Mucosa of stomach (tissue), 1 donor: ENCODE results near the gene SEMA4A.

Experiments
- H3K27me3 ChIP-seq: one replicate; pipeline ENCODE4 v1.7.0; 2013; ENCODE audit warnings: mild to moderate bottlenecking, low read length; ENCODE audit not compliant: control insufficient read depth, insufficient read depth
- H3K36me3 ChIP-seq: one replicate; pipeline ENCODE4 v1.7.0; 2013; ENCODE audit warnings: low read length; ENCODE audit not compliant: control insufficient read depth, insufficient read depth
- H3K4me1 ChIP-seq: one replicate; pipeline ENCODE4 v1.7.0; 2013; ENCODE audit warnings: mild to moderate bottlenecking, low read length; ENCODE audit not compliant: control insufficient read depth, insufficient read depth
- H3K4me3 ChIP-seq: one replicate; pipeline ENCODE4 v1.7.0; 2013; ENCODE audit warnings: low read length
- H3K9ac ChIP-seq: one replicate; pipeline ENCODE4 v1.7.0; 2013; ENCODE audit warnings: mild to moderate bottlenecking, low read length, moderate library complexity
- H3K9me3 ChIP-seq: one replicate; pipeline ENCODE4 v1.7.0; 2013; ENCODE audit warnings: mild to moderate bottlenecking, low read length, moderate library complexity; ENCODE audit not compliant: control insufficient read depth
- donor health status: Pancreatic carcinoma.

The SEMA4A gene

GRCh38 chr1:156153362-156153761 is at the start of gene SEMA4A:
SEMA4A (plus strand) TSS chr1:156153585; CDS start chr1:156154579, 994 bp downstream.
- H3K9ac ChIP-seq, result peak within 1 kb of the TSS; percentile 36
- no peaks in the 10 kb centered on the region for H3K36me3 ChIP-seq
- peaks cover 15% of the 10 kb centered on the region for H3K4me1 ChIP-seq
- peaks cover 6% of the 10 kb centered on the region for H3K27me3 ChIP-seq
- no peaks in the 10 kb centered on the region for H3K9me3 ChIP-seq
- H3K4me3 ChIP-seq, result no peak within 1 kb of the TSS

- H3K4me3 ChIP-seq, result peak overlapping the region; percentile 39
- H3K36me3 ChIP-seq, result no peaks in the 10 kb centered on the region
- no peaks in the 10 kb centered on the region for H3K9me3 ChIP-seq
- peak overlapping the region; percentile 83 for H3K9ac ChIP-seq
- H3K4me1 ChIP-seq, result peaks cover 70% of the 10 kb centered on the region
- no peaks in the 10 kb centered on the region for H3K27me3 ChIP-seq
Measured at GRCh38 chr1:156104065-156104810, 49.1 kb upstream of the SEMA4A start.

- Histone ChIP-seq H3K4me1 (peaks cover 66% of the 10 kb centered on the region), H3K27me3 (no peaks in the 10 kb centered on the region), H3K9me3 (no peaks in the 10 kb centered on the region), H3K36me3 (no peaks in the 10 kb centered on the region), H3K4me3 (peak overlapping the region; percentile 25), H3K9ac (peak overlapping the region; percentile 83)
Measured at GRCh38 chr1:156104861-156105832, 48.2 kb upstream of the SEMA4A start.

- Histone ChIP-seq H3K27me3 (no peaks in the 10 kb centered on the region), H3K9ac (peak overlapping the region; percentile 69), H3K9me3 (no peaks in the 10 kb centered on the region), H3K4me1 (peaks cover 51% of the 10 kb centered on the region), H3K4me3 (no peak overlapping the region), H3K36me3 (no peaks in the 10 kb centered on the region)
Measured at GRCh38 chr1:156106624-156107488, 46.5 kb upstream of the SEMA4A start.

- H3K9ac ChIP-seq, result no peak overlapping the region
- H3K36me3 ChIP-seq, result no peaks in the 10 kb centered on the region
- H3K4me1 ChIP-seq, result peaks cover 39% of the 10 kb centered on the region
- no peak overlapping the region for H3K4me3 ChIP-seq
- no peaks in the 10 kb centered on the region for H3K27me3 ChIP-seq
- no peaks in the 10 kb centered on the region for H3K9me3 ChIP-seq
Measured at GRCh38 chr1:156108057-156108456, 45.3 kb upstream of the SEMA4A start.

GRCh38 chr1:156108664-156109241 is 44.6 kb upstream of the SEMA4A start:
- no peak overlapping the region for H3K4me3 ChIP-seq
- H3K27me3 ChIP-seq, result no peaks in the 10 kb centered on the region
- H3K9me3 ChIP-seq, result no peaks in the 10 kb centered on the region
- no peaks in the 10 kb centered on the region for H3K36me3 ChIP-seq
- H3K9ac ChIP-seq, result no peak overlapping the region
- H3K4me1 ChIP-seq, result peaks cover 38% of the 10 kb centered on the region

- H3K4me3 ChIP-seq, result no peak overlapping the region
- no peaks in the 10 kb centered on the region for H3K36me3 ChIP-seq
- H3K9me3 ChIP-seq, result no peaks in the 10 kb centered on the region
- no peaks in the 10 kb centered on the region for H3K27me3 ChIP-seq
- H3K4me1 ChIP-seq, result peaks cover 30% of the 10 kb centered on the region
- no peak overlapping the region for H3K9ac ChIP-seq
Measured at GRCh38 chr1:156110252-156110651, 43.1 kb upstream of the SEMA4A start.

- no peaks in the 10 kb centered on the region for H3K36me3 ChIP-seq
- H3K9me3 ChIP-seq, result no peaks in the 10 kb centered on the region
- peaks cover 19% of the 10 kb centered on the region for H3K4me1 ChIP-seq
- no peaks in the 10 kb centered on the region for H3K27me3 ChIP-seq
- H3K9ac ChIP-seq, result no peak overlapping the region
- H3K4me3 ChIP-seq, result no peak overlapping the region
Measured at GRCh38 chr1:156111355-156111962, 41.9 kb upstream of the SEMA4A start.

- no peak overlapping the region for H3K9ac ChIP-seq
Measured at GRCh38 chr1:156112276-156113137, 40.9 kb upstream of the SEMA4A start.

GRCh38 chr1:156113282-156113950 is 40.0 kb upstream of the SEMA4A start:
- no peaks in the 10 kb centered on the region for H3K27me3 ChIP-seq

More at GRCh38 chr1:156112276-156113137, 40.9 kb upstream of the SEMA4A start:
- H3K36me3 ChIP-seq, result no peaks in the 10 kb centered on the region
- no peak overlapping the region for H3K4me3 ChIP-seq
- H3K27me3 ChIP-seq, result no peaks in the 10 kb centered on the region
- no peaks in the 10 kb centered on the region for H3K9me3 ChIP-seq
- H3K4me1 ChIP-seq, result peaks cover 13% of the 10 kb centered on the region

More at GRCh38 chr1:156113282-156113950, 40.0 kb upstream of the SEMA4A start:
- Histone ChIP-seq H3K9me3 (no peaks in the 10 kb centered on the region), H3K4me1 (peaks cover 16% of the 10 kb centered on the region), H3K9ac (peak overlapping the region; percentile 96), H3K4me3 (no peak overlapping the region), H3K36me3 (no peaks in the 10 kb centered on the region)
